HepG2 (cell line): ENCODE results near the gene DSTN. TPM values are rescaled to one million over a fixed set of nuclear protein-coding genes. Genes with fewer than 3 reads are reported as not detected.
A peak's percentile ranks its signal among the peaks of the same experiment; 100 is the strongest.

Source experiments
- ERF ChIP-seq: IDR thresholded peaks from 2 replicates; pipeline ENCODE4 v1.6.1; 2018; ENCODE audit warnings: missing biosample characterization, missing genetic modification reagents
- EZH2 ChIP-seq: conservative IDR thresholded peaks from 2 replicates; pipeline ENCODE4 v1.6.1; 2012; ENCODE audit warnings: mild to moderate bottlenecking, low read depth, low read length, moderate library complexity
- FOXK1 ChIP-seq: sonication (generic); formaldehyde crosslinking; IDR thresholded peaks from 2 replicates; pipeline ENCODE4 v1.4.0; 2020; ENCODE audit warnings: low read depth, missing genetic modification reagents, borderline replicate concordance
- NFRKB ChIP-seq: fragments of 450-650 bp; IDR thresholded peaks from 2 replicates; pipeline ENCODE4 v1.6.1; 2017
- SPEN ChIP-seq: sonication (generic); formaldehyde crosslinking; IDR thresholded peaks from 2 replicates; pipeline ENCODE4 v1.5.1; 2020; ENCODE audit warnings: low read depth, mild to moderate bottlenecking, missing genetic modification reagents
- SRF ChIP-seq: IDR thresholded peaks from 2 replicates; pipeline ENCODE4 v1.6.1; 2011; ENCODE audit warnings: mild to moderate bottlenecking, low read depth, low read length, moderate library complexity
- SRY ChIP-seq: sonication (generic); formaldehyde crosslinking; IDR thresholded peaks from 2 replicates; pipeline ENCODE4 v1.8.0; 2022; ENCODE audit warnings: mild to moderate bottlenecking, missing genetic modification reagents
- TBP ChIP-seq: sonication (generic); formaldehyde crosslinking; IDR thresholded peaks from 2 replicates; pipeline ENCODE4 v1.5.0; 2020; ENCODE audit warnings: missing genetic modification reagents
- ZFP82 ChIP-seq: sonication (generic); formaldehyde crosslinking; IDR thresholded peaks from 2 replicates; pipeline ENCODE4 v1.5.1; 2020; ENCODE audit warnings: mild to moderate bottlenecking, missing genetic modification reagents, borderline replicate concordance
- ZNF124 ChIP-seq: sonication (generic); formaldehyde crosslinking; IDR thresholded peaks from 2 replicates; pipeline ENCODE4 v1.4.0; 2020; ENCODE audit warnings: missing genetic modification reagents
- ZNF260 ChIP-seq: sonication (generic); formaldehyde crosslinking; IDR thresholded peaks from 2 replicates; pipeline ENCODE4 v1.4.0; 2020; ENCODE audit warnings: missing genetic modification reagents, low read depth, mild to moderate bottlenecking, borderline replicate concordance
- ZNF331 ChIP-seq: sonication (generic); formaldehyde crosslinking; IDR thresholded peaks from 2 replicates; pipeline ENCODE4 v1.4.0; 2020; ENCODE audit warnings: missing genetic modification reagents
- ZNF33A ChIP-seq: sonication (generic); formaldehyde crosslinking; IDR thresholded peaks from 2 replicates; pipeline ENCODE4 v1.5.1; 2020; ENCODE audit warnings: missing genetic modification reagents, mild to moderate bottlenecking, moderate library complexity, borderline replicate concordance
- ZNF44 ChIP-seq: sonication (generic); formaldehyde crosslinking; IDR thresholded peaks from 2 replicates; pipeline ENCODE4 v1.5.1; 2020; ENCODE audit warnings: mild to moderate bottlenecking, missing genetic modification reagents
- ZNF703 ChIP-seq: sonication (generic); formaldehyde crosslinking; IDR thresholded peaks from 2 replicates; pipeline ENCODE4 v1.5.1; 2020; ENCODE audit warnings: missing genetic modification reagents, mild to moderate bottlenecking, moderate library complexity, borderline replicate concordance
- ZNF83 ChIP-seq: sonication (generic); formaldehyde crosslinking; IDR thresholded peaks from 2 replicates; pipeline ENCODE4 v1.4.0; 2020; ENCODE audit warnings: missing genetic modification reagents, mild to moderate bottlenecking, borderline replicate concordance
- polyA plus RNA-seq, 8 experiments: library from polyadenylated mRNA; depleted of rRNA in 3 of 8; stranded (reverse) in 7 of 8; unstranded in 1 of 8; fragments of >200 nt; fragmentation: Illumina TruSeq in 4 of 8; extraction: Trizol in 4 of 8; gene quantifications; 2 replicates each; pipeline versions ENCODE4 v1.2.1 to v1.2.3, GENCODE V29; 2011 to 2016; ENCODE audit warnings: low read depth in 4 of 8, missing spikeins in 1 of 8, mixed read lengths in 1 of 8; ENCODE audit not compliant: insufficient read depth in 1 of 8
- total RNA-seq, 5 experiments: library from RNA; depleted of rRNA; stranded (reverse); fragments of >200 nt; fragmentation: Illumina TruSeq; extraction: Trizol; gene quantifications; 2 replicates each; pipeline ENCODE4 v1.2.3, GENCODE V29; 2016; ENCODE audit warnings: low read depth in 1 of 5
- TF ChIP-seq, protein P1 (sequence below): IDR thresholded peaks from 2 replicates; pipeline ENCODE4 v1.6.1; 2016; ENCODE audit warnings: missing compliant biosample characterization, missing genetic modification reagents, borderline replicate concordance
- TF ChIP-seq, protein P2 (sequence below): IDR thresholded peaks from 2 replicates; pipeline ENCODE4 v1.6.1; 2016; ENCODE audit warnings: missing compliant biosample characterization, missing genetic modification reagents, borderline replicate concordance
- TF ChIP-seq, protein P3 (sequence below): IDR thresholded peaks from 2 replicates; pipeline ENCODE4 v1.6.1; 2016; ENCODE audit warnings: mild to moderate bottlenecking
- TF ChIP-seq, protein P4 (sequence below): sonication (generic); formaldehyde crosslinking; IDR thresholded peaks from 2 replicates; pipeline ENCODE4 v1.4.0; 2020; ENCODE audit warnings: missing genetic modification reagents, borderline replicate concordance
- TF ChIP-seq, protein P5 (sequence below): fragments of 450-650 bp; IDR thresholded peaks from 2 replicates; pipeline ENCODE4 v1.6.1; 2016

The DSTN gene
- total and polyA plus RNA-seq, 2 of the 13 experiments (the other 11 are each of a cell fraction or from before 2014, with no cell fraction given), result 27.6 to 106 TPM

DNA sequence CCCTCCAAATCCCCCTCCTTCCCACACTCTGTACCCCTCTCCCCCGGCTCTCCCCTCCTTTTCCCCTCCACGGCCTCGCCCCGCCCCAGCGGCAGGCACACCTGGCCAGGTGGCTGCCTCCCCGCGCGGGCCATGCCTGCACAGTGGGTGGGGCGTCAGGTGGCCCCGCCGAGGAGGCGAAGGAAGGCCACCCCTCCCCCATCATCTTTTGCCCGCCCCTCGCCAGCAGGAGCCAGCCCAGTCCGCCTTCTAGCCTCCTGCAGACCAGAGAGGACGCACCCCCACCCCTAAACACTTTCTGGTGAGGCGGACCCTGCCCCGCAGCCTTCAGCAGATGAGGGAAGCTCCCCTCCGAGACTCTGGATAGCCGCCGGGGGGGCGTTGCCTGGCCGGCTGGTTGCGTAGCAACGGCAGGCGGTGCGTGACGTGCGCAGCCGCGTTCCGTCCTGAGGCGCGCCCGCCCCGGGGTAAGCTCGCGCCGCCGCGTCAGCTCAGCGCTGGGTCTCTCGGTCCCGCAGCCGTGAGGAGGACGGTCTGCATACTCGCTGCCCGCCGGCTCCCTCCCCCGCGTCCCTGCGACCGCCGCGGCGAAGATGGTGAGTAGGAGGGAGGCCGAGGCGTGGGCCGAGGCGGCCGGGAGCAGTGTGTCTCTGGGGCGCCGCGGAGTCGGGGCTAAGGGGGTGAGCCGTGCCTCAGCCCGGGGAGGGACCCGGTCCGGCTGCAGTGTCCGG, at the start of gene DSTN (continued):
- TF ChIP-seq, protein P1, sequence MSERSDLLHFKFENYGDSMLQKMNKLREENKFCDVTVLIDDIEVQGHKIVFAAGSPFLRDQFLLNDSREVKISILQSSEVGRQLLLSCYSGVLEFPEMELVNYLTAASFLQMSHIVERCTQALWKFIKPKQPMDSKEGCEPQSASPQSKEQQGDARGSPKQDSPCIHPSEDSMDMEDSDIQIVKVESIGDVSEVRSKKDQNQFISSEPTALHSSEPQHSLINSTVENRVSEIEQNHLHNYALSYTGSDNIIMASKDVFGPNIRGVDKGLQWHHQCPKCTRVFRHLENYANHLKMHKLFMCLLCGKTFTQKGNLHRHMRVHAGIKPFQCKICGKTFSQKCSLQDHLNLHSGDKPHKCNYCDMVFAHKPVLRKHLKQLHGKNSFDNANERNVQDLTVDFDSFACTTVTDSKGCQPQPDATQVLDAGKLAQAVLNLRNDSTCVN (CRISPR knock-in tag), result peak; percentile 31
- TF ChIP-seq, protein P2, sequence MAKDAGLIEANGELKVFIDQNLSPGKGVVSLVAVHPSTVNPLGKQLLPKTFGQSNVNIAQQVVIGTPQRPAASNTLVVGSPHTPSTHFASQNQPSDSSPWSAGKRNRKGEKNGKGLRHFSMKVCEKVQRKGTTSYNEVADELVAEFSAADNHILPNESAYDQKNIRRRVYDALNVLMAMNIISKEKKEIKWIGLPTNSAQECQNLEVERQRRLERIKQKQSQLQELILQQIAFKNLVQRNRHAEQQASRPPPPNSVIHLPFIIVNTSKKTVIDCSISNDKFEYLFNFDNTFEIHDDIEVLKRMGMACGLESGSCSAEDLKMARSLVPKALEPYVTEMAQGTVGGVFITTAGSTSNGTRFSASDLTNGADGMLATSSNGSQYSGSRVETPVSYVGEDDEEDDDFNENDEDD (CRISPR knock-in tag), result peak; percentile 43; the same call in 1 of the 2 replicates
- TF ChIP-seq ZNF124 (CRISPR knock-in tag) (peak; percentile 91), ZNF703 (CRISPR knock-in tag) (no peak; the same call in 1 of the 2 replicates), FOXK1 (CRISPR knock-in tag) (no peak; the same call in 1 of the 2 replicates), ZNF260 (CRISPR knock-in tag) (0 out of 2 replicates have a peak, but pooled peaks have one; percentile 39), ZNF83 (CRISPR knock-in tag) (no peak), TBP (no peak), ZNF44 (no peak), ZNF33A (no peak), EZH2 (no peak), NFRKB (no peak), SPEN (CRISPR knock-in tag) (peak; percentile 77), SRY (CRISPR knock-in tag) (peak; percentile 45; the same call in 1 of the 2 replicates), ZFP82 (no peak), ERF (CRISPR knock-in tag) (peak; percentile 65; the same call in 1 of the 2 replicates), ZNF331 (CRISPR knock-in tag) (peak; percentile 65; the same call in 1 of the 2 replicates), SRF (no peak)
- TF ChIP-seq, protein P3, sequence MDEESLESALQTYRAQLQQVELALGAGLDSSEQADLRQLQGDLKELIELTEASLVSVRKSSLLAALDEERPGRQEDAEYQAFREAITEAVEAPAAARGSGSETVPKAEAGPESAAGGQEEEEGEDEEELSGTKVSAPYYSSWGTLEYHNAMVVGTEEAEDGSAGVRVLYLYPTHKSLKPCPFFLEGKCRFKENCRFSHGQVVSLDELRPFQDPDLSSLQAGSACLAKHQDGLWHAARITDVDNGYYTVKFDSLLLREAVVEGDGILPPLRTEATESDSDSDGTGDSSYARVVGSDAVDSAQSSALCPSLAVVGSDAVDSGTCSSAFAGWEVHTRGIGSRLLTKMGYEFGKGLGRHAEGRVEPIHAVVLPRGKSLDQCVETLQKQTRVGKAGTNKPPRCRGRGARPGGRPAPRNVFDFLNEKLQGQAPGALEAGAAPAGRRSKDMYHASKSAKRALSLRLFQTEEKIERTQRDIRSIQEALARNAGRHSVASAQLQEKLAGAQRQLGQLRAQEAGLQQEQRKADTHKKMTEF (CRISPR knock-in tag), result peak; percentile 96
- TF ChIP-seq, protein P4, sequence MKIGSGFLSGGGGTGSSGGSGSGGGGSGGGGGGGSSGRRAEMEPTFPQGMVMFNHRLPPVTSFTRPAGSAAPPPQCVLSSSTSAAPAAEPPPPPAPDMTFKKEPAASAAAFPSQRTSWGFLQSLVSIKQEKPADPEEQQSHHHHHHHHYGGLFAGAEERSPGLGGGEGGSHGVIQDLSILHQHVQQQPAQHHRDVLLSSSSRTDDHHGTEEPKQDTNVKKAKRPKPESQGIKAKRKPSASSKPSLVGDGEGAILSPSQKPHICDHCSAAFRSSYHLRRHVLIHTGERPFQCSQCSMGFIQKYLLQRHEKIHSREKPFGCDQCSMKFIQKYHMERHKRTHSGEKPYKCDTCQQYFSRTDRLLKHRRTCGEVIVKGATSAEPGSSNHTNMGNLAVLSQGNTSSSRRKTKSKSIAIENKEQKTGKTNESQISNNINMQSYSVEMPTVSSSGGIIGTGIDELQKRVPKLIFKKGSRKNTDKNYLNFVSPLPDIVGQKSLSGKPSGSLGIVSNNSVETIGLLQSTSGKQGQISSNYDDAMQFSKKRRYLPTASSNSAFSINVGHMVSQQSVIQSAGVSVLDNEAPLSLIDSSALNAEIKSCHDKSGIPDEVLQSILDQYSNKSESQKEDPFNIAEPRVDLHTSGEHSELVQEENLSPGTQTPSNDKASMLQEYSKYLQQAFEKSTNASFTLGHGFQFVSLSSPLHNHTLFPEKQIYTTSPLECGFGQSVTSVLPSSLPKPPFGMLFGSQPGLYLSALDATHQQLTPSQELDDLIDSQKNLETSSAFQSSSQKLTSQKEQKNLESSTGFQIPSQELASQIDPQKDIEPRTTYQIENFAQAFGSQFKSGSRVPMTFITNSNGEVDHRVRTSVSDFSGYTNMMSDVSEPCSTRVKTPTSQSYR (CRISPR knock-in tag), result peak; percentile 75
- TF ChIP-seq, protein P5, sequence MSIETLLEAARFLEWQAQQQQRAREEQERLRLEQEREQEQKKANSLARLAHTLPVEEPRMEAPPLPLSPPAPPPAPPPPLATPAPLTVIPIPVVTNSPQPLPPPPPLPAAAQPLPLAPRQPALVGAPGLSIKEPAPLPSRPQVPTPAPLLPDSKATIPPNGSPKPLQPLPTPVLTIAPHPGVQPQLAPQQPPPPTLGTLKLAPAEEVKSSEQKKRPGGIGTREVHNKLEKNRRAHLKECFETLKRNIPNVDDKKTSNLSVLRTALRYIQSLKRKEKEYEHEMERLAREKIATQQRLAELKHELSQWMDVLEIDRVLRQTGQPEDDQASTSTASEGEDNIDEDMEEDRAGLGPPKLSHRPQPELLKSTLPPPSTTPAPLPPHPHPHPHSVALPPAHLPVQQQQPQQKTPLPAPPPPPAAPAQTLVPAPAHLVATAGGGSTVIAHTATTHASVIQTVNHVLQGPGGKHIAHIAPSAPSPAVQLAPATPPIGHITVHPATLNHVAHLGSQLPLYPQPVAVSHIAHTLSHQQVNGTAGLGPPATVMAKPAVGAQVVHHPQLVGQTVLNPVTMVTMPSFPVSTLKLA, result peak; percentile 10; the same call in 1 of the 2 replicates
